MM.1S (cell line): ENCODE results near the gene SERPINE2.

Source experiments
- DNase-seq: peaks from one replicate; pipeline ENCODE4 v3.0.0-alpha.2; 2015
- H2AFZ ChIP-seq: fragments of 300-600 bp; sonication (generic); 2 replicates; pipeline ENCODE4 v1.6.0; 2016; ENCODE audit warnings: antibody characterized with exemption, low read length
- H3F3A ChIP-seq: fragments of 300-600 bp; sonication (generic); 2 replicates; pipeline ENCODE4 v1.6.1; 2016; ENCODE audit warnings: mild to moderate bottlenecking, antibody characterized with exemption, low read length, moderate library complexity, mixed read lengths; ENCODE audit not compliant: insufficient read depth
- H3K27ac ChIP-seq: fragments of 300-600 bp; sonication (generic); 2 replicates; pipeline ENCODE4 v1.5.1; 2016; ENCODE audit warnings: mild to moderate bottlenecking, low read length
- H3K27me3 ChIP-seq: fragments of 300-600 bp; sonication (generic); replicated peaks from 2 replicates; pipeline ENCODE4 v1.6.0; 2016; ENCODE audit warnings: low read length; ENCODE audit not compliant: insufficient read depth
- H3K36me3 ChIP-seq: fragments of 300-600 bp; sonication (generic); replicated peaks from 2 replicates; pipeline ENCODE4 v1.6.1; 2016; ENCODE audit warnings: mild to moderate bottlenecking, low read length, mixed read lengths; ENCODE audit not compliant: insufficient read depth
- H3K4me1 ChIP-seq: fragments of 300-600 bp; sonication (generic); 2 replicates; pipeline ENCODE4 v1.6.1; 2016; ENCODE audit warnings: low read length, mixed read lengths
- H3K4me2 ChIP-seq: fragments of 300-600 bp; sonication (generic); 2 replicates; pipeline ENCODE4 v1.6.0; 2016; ENCODE audit warnings: low read depth, low read length
- H3K4me3 ChIP-seq: fragments of 300-600 bp; sonication (generic); 2 replicates; pipeline ENCODE4 v1.5.1; 2016; ENCODE audit warnings: low read length, mixed read lengths
- H3K79me2 ChIP-seq: fragments of 300-600 bp; sonication (generic); 2 replicates; pipeline ENCODE4 v1.6.1; 2016; ENCODE audit warnings: mixed run types, low read length, mixed read lengths
- H3K9ac ChIP-seq: fragments of 300-600 bp; sonication (generic); 2 replicates; pipeline ENCODE4 v1.6.1; 2016; ENCODE audit warnings: low read length, mixed read lengths
- H3K9me2 ChIP-seq: fragments of 300-600 bp; sonication (generic); replicated peaks from 2 replicates; pipeline ENCODE4 v1.6.1; 2016; ENCODE audit warnings: mild to moderate bottlenecking, low read length, mixed read lengths; ENCODE audit not compliant: insufficient read depth
- H3K9me3 ChIP-seq: fragments of 300-600 bp; sonication (generic); replicated peaks from 2 replicates; pipeline ENCODE4 v1.6.1; 2016; ENCODE audit warnings: mild to moderate bottlenecking, low read length, mixed read lengths; ENCODE audit not compliant: insufficient read depth
- H4K20me1 ChIP-seq: fragments of 300-600 bp; sonication (generic); 2 replicates; pipeline ENCODE4 v1.6.1; 2016; ENCODE audit warnings: mild to moderate bottlenecking, low read length, moderate library complexity, mixed read lengths; ENCODE audit not compliant: insufficient read depth
- CTCF ChIP-seq: fragments of 300-600 bp; sonication (generic); IDR thresholded peaks from 2 replicates; pipeline ENCODE4 v1.5.1; 2016; ENCODE audit warnings: antibody characterized with exemption, low read length, mixed read lengths
- EZH2 ChIP-seq: fragments of 300-600 bp; sonication (generic); optimal IDR thresholded peaks from 2 replicates; pipeline ENCODE3; 2017; ENCODE audit warnings: low read depth, mild to moderate bottlenecking, antibody characterized with exemption, low read length, mixed read lengths
- EZH2phosphoT487 ChIP-seq: fragments of 300-600 bp; sonication (generic); IDR thresholded peaks from 2 replicates; pipeline ENCODE4 v1.6.1; 2018; ENCODE audit warnings: antibody characterized with exemption, low read length

The SERPINE2 gene

GRCh38 chr2:224073676-224074075 is 34.6 kb upstream of the SERPINE2 start:
- H3K9me2 ChIP-seq, result no peaks in the 10 kb centered on the region
- H3K4me2 ChIP-seq, result no peak overlapping the region

GRCh38 chr2:224072541-224073188 is 33.6 kb upstream of the SERPINE2 start:
- Histone ChIP-seq H3K9me3 (no peaks in the 10 kb centered on the region), H3K27ac (no peak overlapping the region), H2AFZ (no peak overlapping the region), H3K4me1 (no peaks in the 10 kb centered on the region), H3K4me3 (no peak overlapping the region), H3K9ac (no peak overlapping the region), H4K20me1 (no peaks in the 10 kb centered on the region), H3K9me2 (no peaks in the 10 kb centered on the region), H3K27me3 (no peaks in the 10 kb centered on the region), H3F3A (no peaks in the 10 kb centered on the region), H3K79me2 (no peaks in the 10 kb centered on the region), H3K4me2 (no peak overlapping the region), H3K36me3 (no peaks in the 10 kb centered on the region)
- TF ChIP-seq EZH2, result no peak
- TF ChIP-seq EZH2phosphoT487, result no peak
- TF ChIP-seq CTCF, result no peak
- no peak for DNase-seq

More at GRCh38 chr2:224073676-224074075, 34.6 kb upstream of the SERPINE2 start:
- Histone ChIP-seq H3K27me3 (no peaks in the 10 kb centered on the region), H3K27ac (no peak overlapping the region), H3K79me2 (no peaks in the 10 kb centered on the region), H3K9me3 (no peaks in the 10 kb centered on the region), H4K20me1 (no peaks in the 10 kb centered on the region), H3K4me1 (no peaks in the 10 kb centered on the region), H2AFZ (no peak overlapping the region), H3F3A (no peaks in the 10 kb centered on the region), H3K9ac (no peak overlapping the region), H3K4me3 (no peak overlapping the region), H3K36me3 (no peaks in the 10 kb centered on the region)
- no peak for TF ChIP-seq EZH2
- no peak for TF ChIP-seq EZH2phosphoT487
- no peak for TF ChIP-seq CTCF
- no peak for DNase-seq

- Histone ChIP-seq H3K9me3 (no peaks in the 10 kb centered on the region), H3K27me3 (no peaks in the 10 kb centered on the region), H3K4me3 (no peak overlapping the region), H3K9ac (no peak overlapping the region), H3K9me2 (no peaks in the 10 kb centered on the region), H4K20me1 (no peaks in the 10 kb centered on the region), H3K4me2 (no peak overlapping the region), H3K27ac (no peak overlapping the region), H3K4me1 (no peaks in the 10 kb centered on the region), H3K36me3 (no peaks in the 10 kb centered on the region), H3F3A (no peaks in the 10 kb centered on the region), H3K79me2 (no peaks in the 10 kb centered on the region), H2AFZ (no peak overlapping the region)
- TF ChIP-seq EZH2 (no peak), CTCF (no peak)
- no peak for DNase-seq
Observed at GRCh38 chr2:224069172-224069571, 30.1 kb upstream of the SERPINE2 start.
